Tibial nerve (tissue), 4 donors: ENCODE measurements around the gene NCOA5. TPM values are rescaled to one million over a fixed set of nuclear protein-coding genes. Genes with fewer than 3 reads are reported as not detected.

Source experiments
- DNase-seq, 2 donors: peaks; one replicate each; pipeline ENCODE4 v3.0.0-alpha.2; 2019; ENCODE audit warnings: low spot score in 2 of 2
- H3K27ac ChIP-seq, 4 donors: fragments of 200-600 bp; sonication (generic) in 3 of 4; one replicate each; pipeline ENCODE4 v1.5.1; 2017 to 2019; ENCODE audit warnings: mild to moderate bottlenecking in 1 of 4
- H3K27me3 ChIP-seq, 2 donors: fragments of 200-600 bp; sonication (generic) in 1 of 2; one replicate each; pipeline versions ENCODE4 v1.5.1 to v1.6.0; 2017 to 2019
- H3K36me3 ChIP-seq, 3 donors: fragments of 200-600 bp; sonication (generic); one replicate each; pipeline ENCODE4 v1.5.1; 2018 to 2019
- H3K4me1 ChIP-seq, 4 donors: fragments of 200-600 bp; sonication (generic) in 3 of 4; one replicate each; pipeline ENCODE4 v1.5.1; 2017 to 2019
- H3K4me3 ChIP-seq, 4 donors: fragments of 200-600 bp; sonication (generic) in 3 of 4; one replicate each; pipeline ENCODE4 v1.5.1; 2017 to 2019; ENCODE audit warnings: mild to moderate bottlenecking in 1 of 4, moderate library complexity in 1 of 4
- H3K9me3 ChIP-seq, 4 donors: fragments of 200-600 bp; sonication (generic) in 3 of 4; one replicate each; pipeline ENCODE4 v1.5.1; 2017 to 2019
- EP300 ChIP-seq, 2 donors: sonication (generic); formaldehyde crosslinking; IDR thresholded peaks; one replicate each; pipeline ENCODE4 v1.6.1; 2017; ENCODE audit warnings: antibody characterized with exemption in 2 of 2, mild to moderate bottlenecking in 1 of 2
- POLR2A ChIP-seq, 2 donors: fragments of 450-650 bp; IDR thresholded peaks; one replicate each; pipeline ENCODE4 v1.6.1; 2017; ENCODE audit warnings: antibody characterized with exemption in 2 of 2, mild to moderate bottlenecking in 2 of 2, moderate library complexity in 2 of 2
- WGBS, 2 donors: methylation state at CpG; one replicate each; pipeline ENCODE4 v1.1.5; 2018; 5-methylcytosine and 5-hydroxymethylcytosine counted together
- total RNA-seq, 4 donors: library from RNA; depleted of rRNA; stranded (reverse); fragments of >200 nt; gene quantifications; one replicate each; pipeline ENCODE4 v1.1.0, GENCODE V29; 2016
- TF ChIP-seq, protein P1 (sequence below), 5 experiments: fragments of 200-600 bp in 3 of 5; fragments of 450-650 bp in 2 of 5; sonication (generic) in 3 of 5; IDR thresholded peaks; one replicate each; pipeline ENCODE4 v1.5.1; 2016 to 2019; ENCODE audit warnings: antibody characterized with exemption in 5 of 5, mild to moderate bottlenecking in 3 of 5, moderate library complexity in 2 of 5

Gene NCOA5
- total RNA-seq, 4 donors from 2014 or later, result 34.8 to 71.4 (median 47.2) TPM

DNA sequence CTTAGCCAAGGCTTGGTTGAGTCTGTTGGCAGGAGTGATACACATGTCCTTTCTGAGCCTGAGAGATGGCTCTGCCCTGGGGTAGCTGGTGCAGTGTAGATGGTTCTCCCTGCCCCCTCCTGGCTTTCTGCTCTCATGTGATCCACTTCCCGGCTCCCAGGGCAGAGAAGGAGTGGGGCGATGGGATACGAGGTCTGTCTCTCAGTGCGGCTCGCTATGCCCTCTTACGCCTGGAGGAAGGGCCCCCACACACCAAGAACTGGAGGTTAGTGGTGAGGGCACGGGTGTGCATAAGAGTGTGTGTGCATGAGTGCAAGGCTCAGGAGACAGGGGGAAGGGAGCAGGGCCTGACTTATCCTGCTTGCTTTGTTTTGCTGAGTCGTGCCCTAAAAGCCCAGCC lies 41.9 kb downstream of the NCOA5 start:
- no peak for DNase-seq
- Histone ChIP-seq H3K27ac (no peak overlapping the region), H3K4me1 (no peaks in the 10 kb centered on the region), H3K9me3 (no peaks in the 10 kb centered on the region), H3K36me3 (no peaks in the 10 kb centered on the region), H3K27me3 (peaks cover 0 to 4% of the 10 kb centered on the region in 2 donors), H3K4me3 (no peak overlapping the region)
- WGBS, 2 donors, result 62 to 66% methylated on average over 8 of the region's 8 CpGs
- TF ChIP-seq, protein P1, sequence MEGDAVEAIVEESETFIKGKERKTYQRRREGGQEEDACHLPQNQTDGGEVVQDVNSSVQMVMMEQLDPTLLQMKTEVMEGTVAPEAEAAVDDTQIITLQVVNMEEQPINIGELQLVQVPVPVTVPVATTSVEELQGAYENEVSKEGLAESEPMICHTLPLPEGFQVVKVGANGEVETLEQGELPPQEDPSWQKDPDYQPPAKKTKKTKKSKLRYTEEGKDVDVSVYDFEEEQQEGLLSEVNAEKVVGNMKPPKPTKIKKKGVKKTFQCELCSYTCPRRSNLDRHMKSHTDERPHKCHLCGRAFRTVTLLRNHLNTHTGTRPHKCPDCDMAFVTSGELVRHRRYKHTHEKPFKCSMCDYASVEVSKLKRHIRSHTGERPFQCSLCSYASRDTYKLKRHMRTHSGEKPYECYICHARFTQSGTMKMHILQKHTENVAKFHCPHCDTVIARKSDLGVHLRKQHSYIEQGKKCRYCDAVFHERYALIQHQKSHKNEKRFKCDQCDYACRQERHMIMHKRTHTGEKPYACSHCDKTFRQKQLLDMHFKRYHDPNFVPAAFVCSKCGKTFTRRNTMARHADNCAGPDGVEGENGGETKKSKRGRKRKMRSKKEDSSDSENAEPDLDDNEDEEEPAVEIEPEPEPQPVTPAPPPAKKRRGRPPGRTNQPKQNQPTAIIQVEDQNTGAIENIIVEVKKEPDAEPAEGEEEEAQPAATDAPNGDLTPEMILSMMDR (IDR thresholded peaks at IDR 0.05), result no peak
- no peak for TF ChIP-seq EP300 (IDR thresholded peaks at IDR 0.05)

- H3K27me3 ChIP-seq, result peaks cover 0 to 12% of the 10 kb centered on the region in 2 donors
- H3K4me3 ChIP-seq, result no peak overlapping the region
- 85 to 89% methylated on average over 6 to 8 of the region's 8 CpGs for WGBS, 2 donors
- TF ChIP-seq EP300 (IDR thresholded peaks at IDR 0.05), result no peak
- TF ChIP-seq, protein P1 (IDR thresholded peaks at IDR 0.05), result no peak
- TF ChIP-seq POLR2A (IDR thresholded peaks at IDR 0.05), result no peak
- H3K4me1 ChIP-seq, result no peaks in the 10 kb centered on the region
- H3K9me3 ChIP-seq, result no peaks in the 10 kb centered on the region
- no peak overlapping the region for H3K27ac ChIP-seq
- H3K36me3 ChIP-seq, result no peaks in the 10 kb centered on the region
- no peak for DNase-seq
These were observed 43.0 kb downstream of the NCOA5 start for GRCh38 chr20:46046588-46047310.

DNA sequence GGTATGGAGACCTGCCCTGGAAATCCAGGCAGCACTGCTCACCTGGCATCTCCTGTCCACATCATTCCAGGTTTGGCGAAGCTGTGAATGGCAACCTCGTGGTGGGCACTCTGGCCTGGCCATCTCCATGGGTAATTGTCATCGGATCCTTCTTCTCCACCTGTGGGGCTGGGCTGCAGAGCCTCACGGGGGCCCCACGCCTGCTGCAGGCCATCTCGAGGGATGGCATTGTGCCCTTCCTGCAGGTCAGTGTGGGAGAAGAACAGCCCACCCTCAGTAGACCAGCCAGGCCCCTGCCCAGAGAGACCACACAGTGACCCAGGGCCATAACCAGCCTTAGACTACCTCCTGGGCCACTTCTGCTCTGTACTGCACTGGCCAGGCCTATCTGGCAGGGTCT lies 44.9 kb downstream of the NCOA5 start:
- no peaks in the 10 kb centered on the region for H3K9me3 ChIP-seq
- H3K36me3 ChIP-seq, result no peaks in the 10 kb centered on the region
- H3K4me1 ChIP-seq, result no peaks in the 10 kb centered on the region
- H3K27me3 ChIP-seq, result peaks cover 0 to 19% of the 10 kb centered on the region in 2 donors
- no peak overlapping the region for H3K4me3 ChIP-seq
- no peak for DNase-seq
- TF ChIP-seq POLR2A (IDR thresholded peaks at IDR 0.05) (no peak), EP300 (IDR thresholded peaks at IDR 0.05) (no peak)
- TF ChIP-seq, protein P1 (IDR thresholded peaks at IDR 0.05), result no peak
- no peak overlapping the region for H3K27ac ChIP-seq
- WGBS, 2 donors, result 69 to 92% methylated on average over 6 of the region's 6 CpGs

- peaks cover 0 to 19% of the 10 kb centered on the region in 2 donors for H3K27me3 ChIP-seq
These were observed 46.2 kb downstream of the NCOA5 start for GRCh38 chr20:46043556-46043955.

More at GRCh38 chr20:46043556-46043955, 46.2 kb downstream of the NCOA5 start:
- no peaks in the 10 kb centered on the region for H3K9me3 ChIP-seq
- no peaks in the 10 kb centered on the region for H3K4me1 ChIP-seq
- H3K27ac ChIP-seq, result no peak overlapping the region
- H3K4me3 ChIP-seq, result no peak overlapping the region
- no peaks in the 10 kb centered on the region for H3K36me3 ChIP-seq
- DNase-seq, result no peak
- 24 to 48% methylated on average over 5 to 7 of the region's 7 CpGs for WGBS, 2 donors
- TF ChIP-seq POLR2A (IDR thresholded peaks at IDR 0.05) (no peak), EP300 (IDR thresholded peaks at IDR 0.05) (no peak)
- TF ChIP-seq, protein P1 (IDR thresholded peaks at IDR 0.05), result no peak
